OCI-LY1 (cell line): Measurements from ENCODE around the gene TENM4.

ENCODE experiments used
- H2AFZ ChIP-seq: fragments of 200-600 bp; sonication (generic), shearing (Covaris generic); 2 replicates; pipeline ENCODE4 v1.6.0; 2014; ENCODE audit warnings: antibody characterized with exemption, mild to moderate bottlenecking, low read length
- H3F3A ChIP-seq: fragments of 200-600 bp; sonication (generic), shearing (Covaris generic); 2 replicates; pipeline ENCODE4 v1.6.0; 2014; ENCODE audit warnings: mild to moderate bottlenecking, antibody characterized with exemption, low read length, moderate library complexity; ENCODE audit not compliant: insufficient read depth
- H3K27ac ChIP-seq: fragments of 200-600 bp; sonication (generic); 2 replicates; pipeline ENCODE4 v1.5.1; 2014; ENCODE audit warnings: low read length, mixed run types, mild to moderate bottlenecking, low read depth; ENCODE audit not compliant: poor library complexity, severe bottlenecking
- H3K27me3 ChIP-seq: fragments of 200-600 bp; sonication (generic); 2 replicates; pipeline ENCODE4 v1.6.0; 2014; ENCODE audit warnings: antibody characterized with exemption, mild to moderate bottlenecking, low read length, moderate library complexity; ENCODE audit not compliant: insufficient read depth
- H3K36me3 ChIP-seq: fragments of 200-600 bp; sonication (generic); 2 replicates; pipeline ENCODE4 v1.6.1; 2014; ENCODE audit warnings: mild to moderate bottlenecking, antibody characterized with exemption, low read length, moderate library complexity, mixed read lengths; ENCODE audit not compliant: insufficient read depth
- H3K4me1 ChIP-seq: fragments of 200-600 bp; sonication (generic); 2 replicates; pipeline ENCODE4 v1.5.1; 2014; ENCODE audit warnings: mild to moderate bottlenecking, low read length, moderate library complexity; ENCODE audit not compliant: insufficient read depth, severe bottlenecking
- H3K4me2 ChIP-seq: fragments of 200-600 bp; sonication (generic), shearing (Covaris generic); 2 replicates; pipeline ENCODE4 v1.6.1; 2014; ENCODE audit warnings: low read length
- H3K4me3 ChIP-seq: fragments of 200-600 bp; sonication (generic); 2 replicates; pipeline ENCODE4 v1.5.1; 2014; ENCODE audit warnings: low read length, low read depth, mild to moderate bottlenecking, mixed read lengths; ENCODE audit not compliant: poor library complexity, severe bottlenecking
- H3K79me2 ChIP-seq: fragments of 200-600 bp; shearing (Covaris generic); 2 replicates; pipeline ENCODE4 v1.6.1; 2016; ENCODE audit warnings: mixed run types, low read length, mixed read lengths; ENCODE audit not compliant: insufficient read depth
- H3K9ac ChIP-seq: fragments of 200-600 bp; sonication (generic), shearing (Covaris generic); 2 replicates; pipeline ENCODE4 v1.6.1; 2014; ENCODE audit warnings: mild to moderate bottlenecking, low read length, mixed read lengths
- H3K9me2 ChIP-seq: fragments of 200-600 bp; sonication (generic), shearing (Covaris generic); 2 replicates; pipeline ENCODE4 v1.6.1; 2014; ENCODE audit warnings: low read depth, mild to moderate bottlenecking, low read length, mixed read lengths
- H3K9me3 ChIP-seq: fragments of 200-600 bp; shearing (Covaris generic); 2 replicates; pipeline ENCODE4 v1.6.1; 2014; ENCODE audit warnings: low read length, mixed read lengths
- H4K20me1 ChIP-seq: fragments of 200-600 bp; sonication (generic), shearing (Covaris generic); 2 replicates; pipeline ENCODE4 v1.6.0; 2016; ENCODE audit warnings: mild to moderate bottlenecking, low read length; ENCODE audit not compliant: insufficient read depth
- CTCF ChIP-seq: fragments of 200-600 bp; sonication (generic), shearing (Covaris generic); IDR thresholded peaks from 2 replicates; pipeline ENCODE4 v1.5.1; 2017; ENCODE audit warnings: mild to moderate bottlenecking, antibody characterized with exemption, low read length, moderate library complexity, mixed read lengths
- EZH2 ChIP-seq: fragments of 200-600 bp; sonication (generic), shearing (Covaris generic); IDR thresholded peaks from 2 replicates; pipeline ENCODE4 v1.8.0; 2017; ENCODE audit warnings: borderline replicate concordance, mixed run types, mild to moderate bottlenecking, antibody characterized with exemption, low read length, moderate library complexity, mixed read lengths

The TENM4 gene

GRCh38 chr11:79059141-79059540, 381.7 kb downstream of the TENM4 start:
- TF ChIP-seq CTCF, result no peak
- Histone ChIP-seq H3K9ac (no peak overlapping the region), H2AFZ (no peak overlapping the region), H3K9me3 (no peaks in the 10 kb centered on the region), H3K4me3 (no peak overlapping the region), H3K27ac (no peak overlapping the region), H3K79me2 (no peaks in the 10 kb centered on the region), H4K20me1 (no peaks in the 10 kb centered on the region), H3K9me2 (no peaks in the 10 kb centered on the region), H3K36me3 (no peaks in the 10 kb centered on the region), H3K4me2 (no peak overlapping the region), H3K27me3 (no peaks in the 10 kb centered on the region), H3K4me1 (no peaks in the 10 kb centered on the region), H3F3A (no peaks in the 10 kb centered on the region)

GRCh38 chr11:79055856-79056631, 384.8 kb downstream of the TENM4 start:
- H3K4me1 ChIP-seq, result no peaks in the 10 kb centered on the region
- H3K4me2 ChIP-seq, result no peak overlapping the region
- no peak overlapping the region for H3K4me3 ChIP-seq
- no peaks in the 10 kb centered on the region for H3F3A ChIP-seq
- no peaks in the 10 kb centered on the region for H3K9me2 ChIP-seq
- no peaks in the 10 kb centered on the region for H4K20me1 ChIP-seq
- TF ChIP-seq EZH2 (no peak), CTCF (no peak)
- no peaks in the 10 kb centered on the region for H3K36me3 ChIP-seq
- H3K27me3 ChIP-seq, result no peaks in the 10 kb centered on the region
- no peaks in the 10 kb centered on the region for H3K79me2 ChIP-seq
- H3K27ac ChIP-seq, result no peak overlapping the region
- H2AFZ ChIP-seq, result no peak overlapping the region
- H3K9ac ChIP-seq, result no peak overlapping the region
- no peaks in the 10 kb centered on the region for H3K9me3 ChIP-seq

DNA sequence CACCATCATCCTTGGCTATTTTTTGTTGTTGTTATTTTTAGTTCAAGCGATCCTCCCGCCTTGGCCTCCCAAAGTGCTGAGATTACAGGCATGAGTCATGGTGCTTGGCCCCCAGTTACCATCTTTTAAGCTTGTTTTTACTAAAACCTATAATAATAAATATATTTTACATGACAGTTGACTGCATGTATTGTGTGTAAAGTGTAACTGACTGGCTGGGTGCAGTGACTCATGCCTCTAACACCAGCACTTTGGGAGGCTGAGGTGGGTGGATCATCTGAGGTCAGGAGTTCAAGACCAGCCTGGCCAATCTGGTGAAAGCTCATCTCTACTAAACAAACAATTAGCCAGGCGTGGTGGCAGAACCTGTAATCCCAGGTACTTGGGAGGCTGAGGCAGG, 386.2 kb downstream of the TENM4 start:
- Histone ChIP-seq H3K9me2 (no peaks in the 10 kb centered on the region), H4K20me1 (no peaks in the 10 kb centered on the region), H3K27ac (no peak overlapping the region), H3K36me3 (no peaks in the 10 kb centered on the region), H3K4me3 (no peak overlapping the region), H3F3A (no peaks in the 10 kb centered on the region), H3K9me3 (no peaks in the 10 kb centered on the region), H3K27me3 (no peaks in the 10 kb centered on the region), H3K4me1 (no peaks in the 10 kb centered on the region), H3K4me2 (no peak overlapping the region), H3K79me2 (no peaks in the 10 kb centered on the region), H2AFZ (no peak overlapping the region), H3K9ac (no peak overlapping the region)
- no peak for TF ChIP-seq EZH2
- no peak for TF ChIP-seq CTCF
